Measurements from ENCODE around the gene CAMK4. TPM values are rescaled to one million over a fixed set of nuclear protein-coding genes. Genes with fewer than 3 reads are reported as not detected.

The CAMK4 gene
- total RNA-seq, 4 donors from 2014 or later: 0.66 to 5.5 (median 2.8) TPM

DNA sequence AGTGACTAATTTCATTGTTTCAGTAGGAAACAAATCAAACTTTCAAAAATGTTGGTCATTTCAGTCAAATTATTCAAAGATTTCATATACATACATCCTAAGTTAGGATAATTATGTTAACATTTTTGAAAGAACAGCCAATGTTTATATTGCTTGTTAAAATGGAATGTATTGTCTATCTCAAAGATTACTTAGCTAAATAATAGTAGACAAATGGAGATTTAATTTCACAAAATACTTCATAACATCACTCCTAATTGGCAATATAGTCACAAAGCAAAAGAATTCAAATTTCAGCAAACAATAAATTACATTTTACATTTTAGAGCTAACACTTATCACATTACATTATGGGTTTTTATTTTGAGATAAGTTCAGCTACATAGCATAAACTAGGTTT is 262.7 kb downstream of the CAMK4 start:
- H3K36me3 ChIP-seq: no peaks in the 10 kb centered on the region
- TF ChIP-seq, protein P1, sequence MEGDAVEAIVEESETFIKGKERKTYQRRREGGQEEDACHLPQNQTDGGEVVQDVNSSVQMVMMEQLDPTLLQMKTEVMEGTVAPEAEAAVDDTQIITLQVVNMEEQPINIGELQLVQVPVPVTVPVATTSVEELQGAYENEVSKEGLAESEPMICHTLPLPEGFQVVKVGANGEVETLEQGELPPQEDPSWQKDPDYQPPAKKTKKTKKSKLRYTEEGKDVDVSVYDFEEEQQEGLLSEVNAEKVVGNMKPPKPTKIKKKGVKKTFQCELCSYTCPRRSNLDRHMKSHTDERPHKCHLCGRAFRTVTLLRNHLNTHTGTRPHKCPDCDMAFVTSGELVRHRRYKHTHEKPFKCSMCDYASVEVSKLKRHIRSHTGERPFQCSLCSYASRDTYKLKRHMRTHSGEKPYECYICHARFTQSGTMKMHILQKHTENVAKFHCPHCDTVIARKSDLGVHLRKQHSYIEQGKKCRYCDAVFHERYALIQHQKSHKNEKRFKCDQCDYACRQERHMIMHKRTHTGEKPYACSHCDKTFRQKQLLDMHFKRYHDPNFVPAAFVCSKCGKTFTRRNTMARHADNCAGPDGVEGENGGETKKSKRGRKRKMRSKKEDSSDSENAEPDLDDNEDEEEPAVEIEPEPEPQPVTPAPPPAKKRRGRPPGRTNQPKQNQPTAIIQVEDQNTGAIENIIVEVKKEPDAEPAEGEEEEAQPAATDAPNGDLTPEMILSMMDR (IDR thresholded peaks at IDR 0.05): no peak
- no peak for TF ChIP-seq EP300 (IDR thresholded peaks at IDR 0.05)
- no peaks in the 10 kb centered on the region for H3K9me3 ChIP-seq

DNA sequence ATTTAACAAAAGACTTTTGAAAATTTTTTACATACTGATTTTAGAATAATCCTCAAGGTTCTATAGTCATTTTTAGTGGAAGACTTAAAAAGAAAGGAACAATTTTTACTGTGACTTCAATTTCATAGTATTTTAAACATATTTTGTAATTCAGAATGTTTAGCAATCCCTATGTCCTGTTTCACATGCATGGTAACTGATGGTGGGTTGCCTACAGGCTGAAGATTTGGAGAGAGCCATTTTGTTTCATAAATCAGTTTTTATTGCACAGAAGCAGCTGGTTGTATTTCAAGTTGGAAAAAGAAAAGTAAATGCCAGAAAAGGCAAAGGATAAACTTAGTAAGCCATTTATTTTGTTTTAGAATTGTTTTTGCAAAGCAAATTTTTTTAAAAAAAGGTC is 264.2 kb downstream of the CAMK4 start:
- no peak overlapping the region for H3K4me3 ChIP-seq
- TF ChIP-seq, protein P1 (IDR thresholded peaks at IDR 0.05): no peak
- no peak for TF ChIP-seq EP300 (IDR thresholded peaks at IDR 0.05)
- no peak for TF ChIP-seq POLR2A (IDR thresholded peaks at IDR 0.05)
- H3K27me3 ChIP-seq: no peaks in the 10 kb centered on the region
- H3K9me3 ChIP-seq: no peaks in the 10 kb centered on the region
- no peaks in the 10 kb centered on the region for H3K36me3 ChIP-seq
- H3K4me1 ChIP-seq: no peaks in the 10 kb centered on the region
- no peak for DNase-seq (ENCODE audit: low spot score in 2 of 2)
- H3K27ac ChIP-seq: no peak overlapping the region

More for the DNA sequence above, 262.7 kb downstream of the CAMK4 start:
- DNase-seq (ENCODE audit: low spot score in 2 of 2): no peak
- no peaks in the 10 kb centered on the region for H3K4me1 ChIP-seq
- H3K27me3 ChIP-seq: no peaks in the 10 kb centered on the region
- H3K4me3 ChIP-seq: no peak overlapping the region
- no peak overlapping the region for H3K27ac ChIP-seq

GRCh38 chr5:111493031-111493430 is 268.8 kb downstream of the CAMK4 start:
- WGBS, 2 donors: 72 to 75% methylated on average over 2 of the region's 2 CpGs
- TF ChIP-seq, protein P1 (IDR thresholded peaks at IDR 0.05): no peak
- TF ChIP-seq POLR2A (IDR thresholded peaks at IDR 0.05) (no peak), EP300 (IDR thresholded peaks at IDR 0.05) (no peak)

DNA sequence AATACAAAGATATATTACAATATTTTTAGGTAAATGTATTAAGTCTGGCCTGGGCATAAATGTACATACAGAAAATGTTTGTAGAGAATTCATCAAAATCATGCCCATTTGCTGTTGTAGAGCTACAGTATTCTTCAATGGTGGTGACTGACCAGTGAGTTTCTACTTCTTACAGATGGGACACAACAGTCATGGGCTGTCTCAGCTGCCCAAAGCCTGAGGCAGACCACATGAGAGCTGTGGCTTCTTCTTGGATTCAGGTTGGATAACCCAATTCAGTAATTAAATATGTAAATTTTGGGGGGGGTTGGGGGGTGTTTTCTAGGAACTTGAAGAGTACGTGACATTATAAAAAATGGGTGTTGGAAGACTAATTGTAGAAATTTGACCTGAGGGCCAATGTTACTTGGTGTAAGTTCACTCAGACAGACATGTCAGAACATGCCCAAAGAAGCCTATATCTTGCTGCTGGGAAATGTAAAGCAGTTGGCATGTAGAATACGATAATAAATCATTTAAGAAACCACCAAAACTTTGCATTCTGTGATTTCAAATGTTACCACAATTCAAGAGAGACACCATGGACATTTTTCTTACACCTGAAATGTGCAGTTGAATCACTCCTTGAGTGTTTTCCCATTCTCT is 270.3 kb downstream of the CAMK4 start:
- Histone ChIP-seq H3K27ac (no peak overlapping the region), H3K9me3 (no peaks in the 10 kb centered on the region), H3K36me3 (peaks cover 0 to 6% (median 0%) of the 10 kb centered on the region in 3 donors), H3K27me3 (no peaks in the 10 kb centered on the region), H3K4me1 (no peaks in the 10 kb centered on the region), H3K4me3 (no peak overlapping the region)
- TF ChIP-seq POLR2A (IDR thresholded peaks at IDR 0.05) (no peak), EP300 (IDR thresholded peaks at IDR 0.05) (no peak)
- TF ChIP-seq, protein P1 (IDR thresholded peaks at IDR 0.05): no peak
- 93 to 94% methylated on average over 2 of the region's 2 CpGs for WGBS, 2 donors
- DNase-seq (ENCODE audit: low spot score in 2 of 2): no peak

More at GRCh38 chr5:111493031-111493430, 268.8 kb downstream of the CAMK4 start:
- no peaks in the 10 kb centered on the region for H3K4me1 ChIP-seq
- no peaks in the 10 kb centered on the region for H3K9me3 ChIP-seq
- H3K27ac ChIP-seq: no peak overlapping the region
- H3K36me3 ChIP-seq: no peaks in the 10 kb centered on the region
- no peak overlapping the region for H3K4me3 ChIP-seq
- no peak for DNase-seq (ENCODE audit: low spot score in 2 of 2)
- no peaks in the 10 kb centered on the region for H3K27me3 ChIP-seq

- Histone ChIP-seq H3K27me3 (no peaks in the 10 kb centered on the region), H3K27ac (no peak overlapping the region), H3K4me1 (no peaks in the 10 kb centered on the region), H3K36me3 (peaks cover 0 to 11% (median 0%) of the 10 kb centered on the region in 3 donors), H3K9me3 (no peaks in the 10 kb centered on the region), H3K4me3 (no peak overlapping the region)
- DNase-seq (ENCODE audit: low spot score in 2 of 2): no peak
- 94 to 97% methylated on average over 1 of the region's 1 CpG for WGBS, 2 donors
- TF ChIP-seq, protein P1 (IDR thresholded peaks at IDR 0.05): no peak
- no peak for TF ChIP-seq EP300 (IDR thresholded peaks at IDR 0.05)
Observed at GRCh38 chr5:111495159-111495558, 271.0 kb downstream of the CAMK4 start.

Measured in tibial nerve (tissue), 4 donors.